HG03571 (cell line): ENCODE results near the gene XCL2.

Experiments
- ATAC-seq: cut with Tn5 transposase; IDR thresholded peaks from one replicate; pipeline ENCODE4 v1.9.1; 2021; ENCODE audit not compliant: unreplicated experiment

Gene XCL2

GRCh38 chr1:168518201-168518689 lies 25.6 kb downstream of the XCL2 start:
- ATAC-seq = no peak

GRCh38 chr1:168514455-168514854 lies 29.3 kb downstream of the XCL2 start:
- no peak for ATAC-seq

- ATAC-seq = no peak
These were observed 30.0 kb downstream of the XCL2 start for GRCh38 chr1:168513656-168514404.

- ATAC-seq = no peak
These were observed 30.8 kb downstream of the XCL2 start for GRCh38 chr1:168512864-168513595.

- ATAC-seq = no peak
These were observed 33.7 kb downstream of the XCL2 start for GRCh38 chr1:168509875-168510791.

GRCh38 chr1:168509210-168509609 lies 34.6 kb downstream of the XCL2 start:
- no peak for ATAC-seq

- no peak for ATAC-seq
These were observed 36.0 kb downstream of the XCL2 start for GRCh38 chr1:168507828-168508227.

- no peak for ATAC-seq
These were observed 36.6 kb downstream of the XCL2 start for GRCh38 chr1:168507231-168507630.

GRCh38 chr1:168506204-168506819 lies 37.5 kb downstream of the XCL2 start:
- ATAC-seq = no peak

- no peak for ATAC-seq
These were observed 38.8 kb downstream of the XCL2 start for GRCh38 chr1:168505006-168505405.

GRCh38 chr1:168504064-168504837 lies 39.5 kb downstream of the XCL2 start:
- ATAC-seq = peak; percentile 73

GRCh38 chr1:168499688-168500049 lies 44.1 kb downstream of the XCL2 start:
- ATAC-seq = no peak

- no peak for ATAC-seq
These were observed 44.7 kb downstream of the XCL2 start for GRCh38 chr1:168498956-168499687.

GRCh38 chr1:168498159-168498631 lies 45.6 kb downstream of the XCL2 start:
- no peak for ATAC-seq

GRCh38 chr1:168497376-168497950 lies 46.3 kb downstream of the XCL2 start:
- no peak for ATAC-seq

- no peak for ATAC-seq
These were observed 52.2 kb downstream of the XCL2 start for GRCh38 chr1:168491527-168492164.
